GM12801 (cell line): ENCODE measurements around the gene DNAH11.

Experiments used
- TF ChIP-seq, protein P1 (sequence below): IDR thresholded peaks from one replicate; pipeline ENCODE4 v1.5.1; 2011; ENCODE audit warnings: control low read depth; ENCODE audit not compliant: insufficient read length; ENCODE audit errors: extremely low read depth

Gene DNAH11

DNA sequence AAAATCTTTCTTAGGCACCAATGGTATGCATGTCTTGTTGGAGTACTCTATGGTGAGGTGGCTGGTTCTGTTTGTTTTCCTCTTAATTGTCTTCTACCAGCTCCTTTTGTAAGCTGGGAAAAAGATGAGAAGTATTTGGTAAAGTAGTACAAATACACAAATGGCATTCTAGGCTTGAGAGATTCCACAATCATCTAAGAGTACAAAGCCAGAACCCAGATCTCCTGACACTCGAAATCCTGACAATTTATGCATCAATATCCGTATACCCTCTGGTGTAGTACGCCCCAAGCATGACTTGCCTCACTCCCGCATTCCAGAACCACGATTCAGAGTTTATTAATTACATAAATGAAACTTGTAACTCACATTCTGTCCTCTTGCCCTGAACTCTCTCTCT is 359.4 kb downstream of the DNAH11 start:
- TF ChIP-seq, protein P1, sequence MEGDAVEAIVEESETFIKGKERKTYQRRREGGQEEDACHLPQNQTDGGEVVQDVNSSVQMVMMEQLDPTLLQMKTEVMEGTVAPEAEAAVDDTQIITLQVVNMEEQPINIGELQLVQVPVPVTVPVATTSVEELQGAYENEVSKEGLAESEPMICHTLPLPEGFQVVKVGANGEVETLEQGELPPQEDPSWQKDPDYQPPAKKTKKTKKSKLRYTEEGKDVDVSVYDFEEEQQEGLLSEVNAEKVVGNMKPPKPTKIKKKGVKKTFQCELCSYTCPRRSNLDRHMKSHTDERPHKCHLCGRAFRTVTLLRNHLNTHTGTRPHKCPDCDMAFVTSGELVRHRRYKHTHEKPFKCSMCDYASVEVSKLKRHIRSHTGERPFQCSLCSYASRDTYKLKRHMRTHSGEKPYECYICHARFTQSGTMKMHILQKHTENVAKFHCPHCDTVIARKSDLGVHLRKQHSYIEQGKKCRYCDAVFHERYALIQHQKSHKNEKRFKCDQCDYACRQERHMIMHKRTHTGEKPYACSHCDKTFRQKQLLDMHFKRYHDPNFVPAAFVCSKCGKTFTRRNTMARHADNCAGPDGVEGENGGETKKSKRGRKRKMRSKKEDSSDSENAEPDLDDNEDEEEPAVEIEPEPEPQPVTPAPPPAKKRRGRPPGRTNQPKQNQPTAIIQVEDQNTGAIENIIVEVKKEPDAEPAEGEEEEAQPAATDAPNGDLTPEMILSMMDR = no peak

DNA sequence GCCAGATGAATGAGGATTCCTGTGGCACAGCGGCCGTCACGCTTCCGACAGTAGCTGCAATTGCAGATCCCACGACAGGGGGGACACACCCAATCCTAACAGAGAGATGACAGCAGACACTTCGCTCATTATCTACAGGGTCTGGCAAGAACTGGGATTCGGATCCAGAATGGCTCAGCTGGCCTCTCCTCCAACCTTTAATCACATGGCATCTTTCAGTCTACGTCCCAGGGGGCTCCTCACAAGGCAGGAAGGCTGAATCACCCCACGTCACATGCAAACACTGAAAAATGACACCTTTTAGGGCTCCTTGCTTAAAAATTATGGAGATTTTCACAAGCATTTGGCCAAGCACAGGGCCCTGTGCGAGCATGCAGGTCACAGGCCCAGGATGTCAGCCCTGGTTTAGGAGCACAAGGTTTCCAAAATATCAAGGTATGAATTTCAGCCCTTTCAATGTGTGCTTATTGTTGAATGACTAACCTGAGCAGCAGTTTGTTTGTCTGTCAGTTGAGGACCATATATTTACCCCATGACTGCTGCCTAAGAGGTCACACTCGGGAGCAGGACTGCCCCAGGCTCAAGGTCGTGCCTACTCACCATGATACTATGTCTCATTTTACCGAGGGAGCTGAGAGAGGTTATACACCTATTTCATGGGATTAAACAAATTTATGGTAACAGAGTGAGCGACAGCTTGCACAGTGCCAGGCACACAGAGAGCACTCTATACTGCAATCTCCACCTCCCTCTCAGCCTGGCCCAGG is 360.4 kb downstream of the DNAH11 start:
- TF ChIP-seq, protein P1 = no peak

DNA sequence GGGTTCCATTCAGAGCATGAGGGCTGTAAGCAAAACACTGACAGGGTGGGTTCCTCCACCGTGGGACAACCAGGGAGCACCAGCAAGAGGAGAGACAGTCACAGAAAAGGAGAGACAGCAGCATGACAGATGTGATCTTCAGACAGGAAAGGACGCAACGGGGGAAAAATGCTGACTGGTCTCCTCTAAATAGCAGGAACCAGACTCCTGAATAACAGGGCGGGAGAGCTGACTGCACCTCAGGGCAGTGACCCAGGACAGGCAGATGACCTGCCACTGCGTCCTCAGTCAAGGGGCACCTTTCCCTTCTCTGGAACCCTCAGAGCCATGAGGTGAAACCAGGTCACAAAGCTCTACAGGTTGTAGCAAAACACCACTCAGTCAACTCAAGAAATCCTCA is 365.9 kb downstream of the DNAH11 start:
- TF ChIP-seq, protein P1 = no peak

DNA sequence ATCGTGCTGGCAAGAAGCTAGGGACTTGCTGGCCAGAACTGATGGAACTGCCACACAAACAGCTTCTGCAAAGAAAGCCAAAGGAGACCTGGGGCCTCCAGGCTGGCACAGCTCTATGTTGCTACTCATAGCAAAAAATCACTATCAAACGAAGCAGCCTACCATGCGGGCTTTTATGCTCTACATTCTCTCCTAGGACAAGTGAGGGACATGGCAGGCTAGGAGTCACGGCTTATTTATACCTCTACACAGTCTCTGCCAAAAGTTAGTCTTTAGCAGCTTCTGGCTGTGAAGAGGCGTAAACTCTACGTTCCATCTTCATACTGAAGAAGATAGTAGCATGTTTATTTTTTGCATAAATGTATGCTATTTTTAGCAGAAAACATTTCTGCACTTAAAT is 367.4 kb downstream of the DNAH11 start:
- TF ChIP-seq, protein P1 = no peak

DNA sequence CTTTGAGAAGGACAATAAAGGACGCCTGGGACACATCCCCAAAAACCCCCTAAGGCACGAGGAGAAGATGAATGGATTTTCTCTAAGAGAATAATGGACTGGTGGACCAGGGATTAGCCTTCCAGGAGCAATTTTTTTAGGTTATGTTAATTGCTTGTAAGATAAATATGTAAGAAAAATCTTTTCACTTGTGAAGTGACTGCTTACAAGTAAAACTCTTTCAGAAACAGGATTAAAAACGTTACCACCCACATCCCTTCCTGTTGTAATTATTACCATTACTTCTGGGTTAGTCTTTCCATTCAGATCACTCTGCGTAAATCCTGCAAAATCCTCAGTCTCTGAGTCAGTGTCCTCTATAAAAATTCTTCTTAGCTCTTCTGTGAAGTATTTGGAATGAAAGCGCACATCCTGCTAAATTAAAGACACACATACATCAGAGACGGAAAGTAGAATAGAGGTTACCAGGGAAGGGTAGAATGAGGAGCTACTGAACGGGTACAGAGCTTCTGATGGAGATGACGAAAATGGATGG is 368.6 kb downstream of the DNAH11 start:
- TF ChIP-seq, protein P1 = no peak

DNA sequence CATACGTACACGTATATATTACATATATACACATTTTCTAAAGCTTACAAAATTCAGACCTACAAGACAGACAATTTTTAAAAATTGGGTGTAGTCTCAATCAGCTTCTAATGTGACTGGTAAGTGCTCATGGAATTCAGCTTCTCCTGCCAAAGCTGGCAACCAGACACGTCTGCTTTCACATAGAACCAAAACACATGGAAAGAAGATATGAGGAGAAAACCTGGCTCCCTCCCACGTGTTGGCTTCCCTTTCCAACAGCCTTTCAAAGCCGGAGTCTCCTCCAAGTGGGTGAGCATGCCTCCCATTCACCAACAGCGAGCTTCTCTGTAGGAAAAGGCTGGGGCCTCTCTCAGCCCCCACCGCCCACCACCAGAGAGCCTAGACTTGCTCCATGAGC is 369.5 kb downstream of the DNAH11 start:
- TF ChIP-seq, protein P1 = no peak

DNA sequence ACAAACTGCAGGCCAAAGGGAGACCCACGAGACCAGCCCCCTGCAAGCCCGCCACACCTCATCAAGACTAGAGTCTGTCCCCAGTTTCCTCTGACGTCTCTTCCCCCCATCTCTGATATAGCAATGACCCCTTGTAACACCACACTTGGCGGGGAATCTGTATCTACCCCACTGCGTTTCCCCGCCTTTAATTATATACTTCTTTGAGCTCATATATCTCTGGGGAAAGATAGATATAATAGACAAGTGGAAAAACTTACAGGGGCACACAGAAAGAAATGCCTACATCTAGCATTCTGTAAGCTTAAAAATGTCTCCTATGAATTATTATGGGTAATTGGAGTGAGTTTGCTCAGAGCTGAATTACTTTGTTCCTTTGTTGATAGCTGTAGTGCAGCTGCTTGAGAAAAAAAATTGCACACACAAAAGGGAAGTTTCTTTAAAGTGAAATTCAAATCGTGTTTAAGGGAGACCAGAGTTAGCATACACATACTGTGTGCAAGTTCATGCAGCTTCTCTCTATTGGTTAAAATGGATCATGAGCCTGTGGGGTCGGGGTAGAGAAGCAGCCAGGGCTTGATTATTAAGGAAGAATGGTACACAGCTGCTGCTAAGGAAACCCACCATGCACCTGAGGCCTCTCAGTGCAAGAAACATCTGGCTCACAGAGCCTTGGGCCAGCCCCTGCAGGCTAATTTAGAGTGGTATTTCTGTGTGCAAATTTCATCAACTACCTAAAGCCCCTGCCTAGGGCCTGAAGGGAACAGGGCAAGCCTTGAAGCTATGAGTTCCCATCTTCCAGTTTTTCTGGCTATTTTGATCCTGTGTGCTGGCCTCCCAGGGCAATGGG is 370.3 kb downstream of the DNAH11 start:
- TF ChIP-seq, protein P1 = no peak
